ENCODE measurements around the gene CRYBG1.

DNA sequence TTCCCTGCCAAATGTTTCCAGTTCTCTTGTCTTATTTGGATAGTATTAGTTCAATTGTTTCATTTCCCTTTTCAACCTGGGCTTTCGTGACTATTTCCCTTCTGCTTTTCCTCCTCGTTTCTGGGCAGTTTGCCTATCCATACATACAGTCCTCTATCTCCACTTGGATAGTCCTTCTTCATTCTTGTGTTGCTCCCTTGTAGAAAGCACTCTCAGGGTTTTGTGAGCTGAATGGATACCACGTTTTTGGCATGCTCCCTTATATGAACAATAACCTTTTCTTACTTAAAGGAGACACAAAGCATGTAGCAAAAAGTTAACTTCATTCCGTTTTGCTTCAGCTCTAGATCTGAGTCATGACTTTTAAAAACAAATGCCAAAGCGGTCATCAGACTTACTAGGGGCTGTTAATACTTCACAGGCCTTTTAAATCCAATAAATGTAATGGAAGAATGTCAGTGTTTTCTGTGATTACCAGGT, 16.6 kb downstream of the CRYBG1 start:
- TF ChIP-seq POLR2A (IDR thresholded peaks at IDR 0.05; ENCODE audit: low read depth, low read length): no peak
- no peak for TF ChIP-seq RCOR1 (IDR thresholded peaks at IDR 0.05; ENCODE audit: insufficient replicate concordance, low read length)
- TF ChIP-seq MAZ (IDR thresholded peaks at IDR 0.05; ENCODE audit: borderline replicate concordance, low read depth, low read length): no peak
- TF ChIP-seq, protein P1, sequence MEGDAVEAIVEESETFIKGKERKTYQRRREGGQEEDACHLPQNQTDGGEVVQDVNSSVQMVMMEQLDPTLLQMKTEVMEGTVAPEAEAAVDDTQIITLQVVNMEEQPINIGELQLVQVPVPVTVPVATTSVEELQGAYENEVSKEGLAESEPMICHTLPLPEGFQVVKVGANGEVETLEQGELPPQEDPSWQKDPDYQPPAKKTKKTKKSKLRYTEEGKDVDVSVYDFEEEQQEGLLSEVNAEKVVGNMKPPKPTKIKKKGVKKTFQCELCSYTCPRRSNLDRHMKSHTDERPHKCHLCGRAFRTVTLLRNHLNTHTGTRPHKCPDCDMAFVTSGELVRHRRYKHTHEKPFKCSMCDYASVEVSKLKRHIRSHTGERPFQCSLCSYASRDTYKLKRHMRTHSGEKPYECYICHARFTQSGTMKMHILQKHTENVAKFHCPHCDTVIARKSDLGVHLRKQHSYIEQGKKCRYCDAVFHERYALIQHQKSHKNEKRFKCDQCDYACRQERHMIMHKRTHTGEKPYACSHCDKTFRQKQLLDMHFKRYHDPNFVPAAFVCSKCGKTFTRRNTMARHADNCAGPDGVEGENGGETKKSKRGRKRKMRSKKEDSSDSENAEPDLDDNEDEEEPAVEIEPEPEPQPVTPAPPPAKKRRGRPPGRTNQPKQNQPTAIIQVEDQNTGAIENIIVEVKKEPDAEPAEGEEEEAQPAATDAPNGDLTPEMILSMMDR (conservative IDR thresholded peaks at IDR 0.05; ENCODE audit: low read depth, low read length): no peak
- TF ChIP-seq, protein P2, sequence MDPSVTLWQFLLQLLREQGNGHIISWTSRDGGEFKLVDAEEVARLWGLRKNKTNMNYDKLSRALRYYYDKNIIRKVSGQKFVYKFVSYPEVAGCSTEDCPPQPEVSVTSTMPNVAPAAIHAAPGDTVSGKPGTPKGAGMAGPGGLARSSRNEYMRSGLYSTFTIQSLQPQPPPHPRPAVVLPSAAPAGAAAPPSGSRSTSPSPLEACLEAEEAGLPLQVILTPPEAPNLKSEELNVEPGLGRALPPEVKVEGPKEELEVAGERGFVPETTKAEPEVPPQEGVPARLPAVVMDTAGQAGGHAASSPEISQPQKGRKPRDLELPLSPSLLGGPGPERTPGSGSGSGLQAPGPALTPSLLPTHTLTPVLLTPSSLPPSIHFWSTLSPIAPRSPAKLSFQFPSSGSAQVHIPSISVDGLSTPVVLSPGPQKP (IDR thresholded peaks at IDR 0.05; ENCODE audit: borderline replicate concordance, low read depth, low read length): no peak
- TF ChIP-seq CEBPB (IDR thresholded peaks at IDR 0.05; ENCODE audit: low read depth, low read length): no peak
- no peak for TF ChIP-seq RAD21 (IDR thresholded peaks at IDR 0.05; ENCODE audit: low read length)
- TF ChIP-seq RFX5 (IDR thresholded peaks at IDR 0.05; ENCODE audit: low read depth, low read length): no peak
- TF ChIP-seq, protein P3, sequence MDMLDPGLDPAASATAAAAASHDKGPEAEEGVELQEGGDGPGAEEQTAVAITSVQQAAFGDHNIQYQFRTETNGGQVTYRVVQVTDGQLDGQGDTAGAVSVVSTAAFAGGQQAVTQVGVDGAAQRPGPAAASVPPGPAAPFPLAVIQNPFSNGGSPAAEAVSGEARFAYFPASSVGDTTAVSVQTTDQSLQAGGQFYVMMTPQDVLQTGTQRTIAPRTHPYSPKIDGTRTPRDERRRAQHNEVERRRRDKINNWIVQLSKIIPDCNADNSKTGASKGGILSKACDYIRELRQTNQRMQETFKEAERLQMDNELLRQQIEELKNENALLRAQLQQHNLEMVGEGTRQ (IDR thresholded peaks at IDR 0.05; ENCODE audit: low read depth, low read length): no peak
- TF ChIP-seq CHD1 (IDR thresholded peaks at IDR 0.05; ENCODE audit: low read depth, low read length): no peak
- TF ChIP-seq MAFK (IDR thresholded peaks at IDR 0.05; ENCODE audit: low read depth, low read length): no peak
- TF ChIP-seq MXI1 (IDR thresholded peaks at IDR 0.05; ENCODE audit: borderline replicate concordance, low read depth, low read length): no peak
- TF ChIP-seq NFE2L2 (IDR thresholded peaks at IDR 0.05; ENCODE audit: low read depth, low read length): no peak

Measured in IMR-90 (cell line).